ENCODE results near the gene HEATR9.

HEATR9 gene

GRCh38 chr17:35842239-35842638 lies 26.5 kb downstream of the HEATR9 start:
- Histone ChIP-seq H3K27me3 (ENCODE audit: insufficient read depth, low read length) (no peaks in the 10 kb centered on the region), H2AFZ (ENCODE audit: low read length) (no peak overlapping the region), H3K79me2 (ENCODE audit: insufficient read depth, low read length) (no peaks in the 10 kb centered on the region), H3K9me2 (ENCODE audit: low read depth, low read length) (no peaks in the 10 kb centered on the region), H3K4me3 (ENCODE audit: low read depth, low read length, poor library complexity, severe bottlenecking) (no peak overlapping the region), H3K4me2 (ENCODE audit: low read length) (no peak overlapping the region), H3K4me1 (ENCODE audit: insufficient read depth, low read length, severe bottlenecking) (no peaks in the 10 kb centered on the region), H4K20me1 (ENCODE audit: insufficient read depth, low read length) (no peaks in the 10 kb centered on the region; the same call in 1 of the 2 replicates), H3K27ac (ENCODE audit: low read depth, low read length, poor library complexity, severe bottlenecking) (no peak overlapping the region), H3K36me3 (ENCODE audit: insufficient read depth, low read length) (peaks cover 95% of the 10 kb centered on the region), H3F3A (ENCODE audit: insufficient read depth, low read length) (no peaks in the 10 kb centered on the region; the same call in 1 of the 2 replicates), H3K9ac (ENCODE audit: low read length) (no peak overlapping the region), H3K9me3 (ENCODE audit: low read length) (no peaks in the 10 kb centered on the region)
- TF ChIP-seq CTCF (IDR thresholded peaks at IDR 0.05; ENCODE audit: low read length) (no peak), EZH2 (IDR thresholded peaks at IDR 0.05; ENCODE audit: borderline replicate concordance, low read length) (no peak)

DNA sequence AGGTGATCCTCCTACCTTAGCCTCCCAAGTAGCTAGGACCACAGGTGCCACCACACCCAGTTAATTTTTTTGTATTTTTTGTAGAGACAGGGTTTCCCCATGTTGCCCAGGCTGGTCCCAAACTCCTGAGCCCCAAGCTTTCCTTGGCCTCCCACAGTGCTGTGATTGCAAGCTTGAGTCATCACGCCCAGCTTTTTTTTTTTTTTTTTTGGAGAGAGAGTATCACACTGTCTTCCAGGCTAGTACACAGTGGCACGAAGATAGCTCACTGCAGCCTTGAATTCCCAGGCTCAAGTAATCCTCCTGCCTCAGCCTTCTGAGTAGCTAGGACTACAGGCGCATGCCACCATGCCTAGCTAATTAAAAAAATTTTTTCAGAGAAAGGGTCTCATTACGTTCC lies 27.2 kb downstream of the HEATR9 start:
- Histone ChIP-seq H3K9ac (ENCODE audit: low read length) (no peak overlapping the region), H3K27me3 (ENCODE audit: insufficient read depth, low read length) (no peaks in the 10 kb centered on the region), H3K9me2 (ENCODE audit: low read depth, low read length) (no peaks in the 10 kb centered on the region), H4K20me1 (ENCODE audit: insufficient read depth, low read length) (no peaks in the 10 kb centered on the region; the same call in 1 of the 2 replicates), H3K79me2 (ENCODE audit: insufficient read depth, low read length) (no peaks in the 10 kb centered on the region), H3K4me1 (ENCODE audit: insufficient read depth, low read length, severe bottlenecking) (no peaks in the 10 kb centered on the region), H3K4me2 (ENCODE audit: low read length) (no peak overlapping the region), H3K36me3 (ENCODE audit: insufficient read depth, low read length) (peaks cover 95% of the 10 kb centered on the region), H3F3A (ENCODE audit: insufficient read depth, low read length) (no peaks in the 10 kb centered on the region; the same call in 1 of the 2 replicates), H3K27ac (ENCODE audit: low read depth, low read length, poor library complexity, severe bottlenecking) (no peak overlapping the region), H3K9me3 (ENCODE audit: low read length) (no peaks in the 10 kb centered on the region), H2AFZ (ENCODE audit: low read length) (no peak overlapping the region), H3K4me3 (ENCODE audit: low read depth, low read length, poor library complexity, severe bottlenecking) (no peak overlapping the region)
- TF ChIP-seq CTCF (IDR thresholded peaks at IDR 0.05; ENCODE audit: low read length) (no peak), EZH2 (IDR thresholded peaks at IDR 0.05; ENCODE audit: borderline replicate concordance, low read length) (no peak)

- Histone ChIP-seq H3K27me3 (ENCODE audit: insufficient read depth, low read length) (no peaks in the 10 kb centered on the region), H3K4me2 (ENCODE audit: low read length) (no peak overlapping the region), H3K36me3 (ENCODE audit: insufficient read depth, low read length) (peaks cover 95% of the 10 kb centered on the region), H3K9me2 (ENCODE audit: low read depth, low read length) (no peaks in the 10 kb centered on the region), H3K79me2 (ENCODE audit: insufficient read depth, low read length) (no peaks in the 10 kb centered on the region), H2AFZ (ENCODE audit: low read length) (no peak overlapping the region), H3K27ac (ENCODE audit: low read depth, low read length, poor library complexity, severe bottlenecking) (no peak overlapping the region), H4K20me1 (ENCODE audit: insufficient read depth, low read length) (no peaks in the 10 kb centered on the region; the same call in 1 of the 2 replicates), H3K4me1 (ENCODE audit: insufficient read depth, low read length, severe bottlenecking) (no peaks in the 10 kb centered on the region), H3K9ac (ENCODE audit: low read length) (no peak overlapping the region), H3K9me3 (ENCODE audit: low read length) (no peaks in the 10 kb centered on the region), H3K4me3 (ENCODE audit: low read depth, low read length, poor library complexity, severe bottlenecking) (no peak overlapping the region), H3F3A (ENCODE audit: insufficient read depth, low read length) (no peaks in the 10 kb centered on the region; the same call in 1 of the 2 replicates)
- TF ChIP-seq CTCF (IDR thresholded peaks at IDR 0.05; ENCODE audit: low read length) (no peak), EZH2 (IDR thresholded peaks at IDR 0.05; ENCODE audit: borderline replicate concordance, low read length) (no peak)
Observed at GRCh38 chr17:35841101-35841500, 27.6 kb downstream of the HEATR9 start.
